SK-N-MC (cell line): Measurements from ENCODE around the gene PPP1R3G.

Source experiments
- EZH2 ChIP-seq: fragments of 200-600 bp; sonication (generic); IDR thresholded peaks from one replicate; pipeline ENCODE4 v1.6.1; 2017; ENCODE audit warnings: antibody characterized with exemption
- POLR2AphosphoS5 ChIP-seq: IDR thresholded peaks from 2 replicates; pipeline ENCODE4 v1.6.1; 2012; ENCODE audit warnings: mild to moderate bottlenecking, low read depth, low read length, borderline replicate concordance

GRCh38 chr6:5059036-5059896, 25.9 kb upstream of the PPP1R3G start:
- no peak for TF ChIP-seq EZH2
- TF ChIP-seq POLR2AphosphoS5, result no peak
